ENCODE results near the gene ADORA1.

The ADORA1 gene

DNA sequence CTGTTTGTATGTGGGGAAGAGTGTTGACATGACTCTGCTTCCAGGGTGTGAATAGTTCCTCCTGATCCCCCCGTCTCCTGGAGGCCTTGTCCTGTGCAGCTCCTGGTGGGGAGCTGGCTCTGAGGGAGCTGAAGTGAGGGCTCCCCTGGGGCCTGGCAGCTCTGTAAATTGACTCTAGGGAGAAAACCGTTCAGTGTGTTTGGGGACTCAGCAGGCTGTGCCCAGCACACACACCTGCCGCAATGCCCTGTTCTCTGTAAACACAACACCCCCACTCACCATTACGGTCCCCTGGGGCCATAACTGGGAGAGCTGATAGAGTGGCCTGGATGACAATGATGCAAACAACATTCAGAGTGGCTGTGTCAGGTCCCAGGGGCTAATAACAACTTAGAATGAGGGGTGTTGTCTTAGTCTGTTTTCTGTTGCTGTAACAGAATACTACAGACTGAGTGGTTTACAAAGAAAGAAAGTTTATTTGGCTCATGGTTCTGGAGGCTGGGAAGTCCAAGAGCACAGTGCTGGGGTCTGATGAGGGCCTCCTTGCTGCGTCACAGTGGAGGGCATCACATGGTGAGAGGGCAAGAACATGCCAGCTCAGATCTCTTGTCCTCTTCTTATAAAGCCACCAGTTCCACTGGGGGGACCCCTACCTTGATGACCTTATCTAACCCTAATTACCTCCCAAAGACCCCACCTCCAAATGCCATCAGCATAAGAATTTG, 15.3 kb downstream of the ADORA1 start:
- no peak for DNase-seq

DNA sequence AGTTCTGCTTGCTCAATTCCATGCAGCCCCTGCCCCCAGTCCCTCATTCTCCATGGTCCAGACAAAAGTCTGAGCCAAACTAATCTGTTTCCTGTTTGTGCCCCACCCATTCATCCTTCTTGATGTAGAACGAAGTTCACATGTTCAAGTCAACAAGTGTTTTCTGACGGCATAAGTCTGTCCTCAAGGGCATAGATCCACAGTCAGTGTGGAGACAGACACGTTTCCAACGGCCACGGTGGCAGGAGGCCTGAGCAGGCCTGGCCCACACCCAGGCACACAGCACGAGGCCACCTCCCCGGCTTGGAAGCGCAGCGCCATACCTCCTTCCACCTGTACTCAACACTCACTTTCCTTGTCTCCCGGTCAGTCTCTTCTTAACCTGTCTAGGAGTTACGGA, 16.1 kb downstream of the ADORA1 start:
- DNase-seq, result no peak

DNA sequence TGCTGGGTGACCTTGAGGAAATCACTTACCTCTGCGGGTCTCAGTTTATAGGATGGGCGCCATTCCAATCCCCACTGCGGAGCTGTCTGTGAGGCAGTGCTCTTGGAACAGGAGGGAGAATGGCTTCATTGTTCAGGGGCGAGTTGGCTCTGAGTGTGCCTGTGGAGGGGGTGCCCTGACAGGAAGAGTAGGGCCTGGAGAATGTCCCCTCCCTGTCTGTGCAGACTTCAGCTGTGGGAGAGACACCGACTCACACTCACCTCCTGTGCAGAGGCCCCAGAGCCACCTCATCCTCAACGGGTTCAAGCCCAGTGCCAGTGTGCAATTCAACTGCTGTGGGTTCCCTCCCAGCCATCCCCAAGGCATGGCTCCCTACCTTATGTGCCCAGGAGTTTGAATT, 17.1 kb downstream of the ADORA1 start:
- no peak for DNase-seq

DNA sequence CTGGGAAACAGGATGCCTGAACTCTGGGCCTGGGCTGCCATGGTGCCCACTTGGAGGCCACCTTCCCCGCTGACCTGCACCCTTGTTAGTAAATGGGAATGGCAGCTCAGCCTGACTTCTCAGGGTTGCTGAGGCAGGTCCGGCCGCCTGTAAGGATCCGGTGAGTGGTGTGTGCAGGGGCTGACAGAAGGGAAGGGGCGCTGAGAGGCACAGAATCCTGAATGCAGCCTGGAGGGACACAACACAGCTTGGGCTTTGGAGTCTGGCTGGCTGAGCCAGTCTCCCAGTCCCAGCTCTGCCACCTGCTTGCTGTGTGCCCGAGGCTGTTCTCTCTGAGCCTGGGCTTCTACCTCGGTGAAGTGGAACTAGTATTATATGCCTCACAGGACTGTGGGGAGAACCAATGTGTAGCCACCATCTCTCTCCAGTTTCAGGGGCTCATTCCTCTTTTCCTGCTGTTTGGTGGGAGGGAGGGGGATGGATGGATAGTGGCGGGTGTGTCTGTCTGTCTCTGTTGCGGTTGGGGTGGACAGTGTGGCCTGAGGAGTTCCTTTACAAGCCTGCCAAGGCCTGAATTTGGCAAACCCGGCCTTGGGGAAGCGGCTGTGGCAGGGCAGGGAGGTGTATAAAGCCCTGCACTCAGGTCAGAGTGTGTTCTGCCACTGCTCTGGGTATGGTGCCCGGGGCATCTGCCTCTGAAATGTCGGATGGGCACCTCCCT, 18.0 kb downstream of the ADORA1 start:
- DNase-seq, result no peak

DNA sequence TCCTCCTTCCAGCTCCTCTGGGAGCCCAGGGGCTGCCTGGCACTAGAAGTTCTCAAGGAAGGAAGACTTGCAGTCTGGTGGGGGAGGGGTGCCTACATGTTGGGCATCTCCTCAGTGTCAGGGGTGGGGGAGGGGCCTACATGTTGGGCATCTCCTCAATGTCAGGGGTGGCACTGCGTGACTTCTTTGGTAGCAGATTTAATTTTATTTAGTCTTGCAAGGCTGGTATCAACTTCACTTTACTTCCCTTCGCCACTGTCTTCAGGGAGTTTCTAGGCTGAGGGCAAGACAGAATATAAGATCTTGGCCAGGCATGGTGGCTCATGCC, 18.5 kb downstream of the ADORA1 start:
- no peak for DNase-seq

DNA sequence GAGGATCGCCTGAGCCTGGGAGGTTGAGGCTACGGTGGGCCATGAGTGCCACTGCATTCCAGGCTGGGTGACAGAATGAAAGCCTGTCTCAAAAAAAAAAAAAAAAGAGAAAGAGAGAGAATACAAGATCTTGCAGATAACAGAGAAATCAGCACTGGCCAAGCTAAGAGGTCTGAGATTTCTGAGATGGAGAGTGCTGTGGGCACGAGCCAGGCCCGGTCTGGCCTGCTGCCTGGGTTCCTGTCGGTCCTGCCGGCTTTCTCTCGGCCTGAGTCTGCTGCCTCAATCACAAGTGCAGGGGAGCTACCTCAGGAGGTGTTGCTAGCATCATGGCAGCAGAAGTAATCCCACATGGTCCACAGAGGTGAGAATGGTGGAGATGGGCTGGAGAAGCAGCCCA, 19.0 kb downstream of the ADORA1 start:
- no peak for DNase-seq

DNA sequence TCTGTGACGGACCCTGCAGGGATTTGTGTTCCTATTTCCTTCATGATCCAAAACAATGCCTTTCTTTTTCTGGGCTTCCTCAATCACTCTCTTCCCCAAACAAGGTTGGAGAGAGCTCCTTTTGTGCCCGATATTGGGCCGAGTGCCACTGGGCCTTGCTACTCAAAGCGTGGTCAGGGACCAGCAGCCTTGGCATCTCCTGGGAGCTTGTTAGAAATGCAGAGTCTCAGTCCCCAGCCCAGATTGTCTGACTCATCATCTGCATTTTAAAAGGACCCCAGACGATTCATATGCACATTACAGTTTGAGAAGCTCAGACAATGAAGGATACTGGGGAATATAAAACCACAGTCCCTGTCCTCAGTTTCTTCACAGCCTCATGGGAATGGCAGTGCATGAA, 19.9 kb downstream of the ADORA1 start:
- DNase-seq, result no peak

DNA sequence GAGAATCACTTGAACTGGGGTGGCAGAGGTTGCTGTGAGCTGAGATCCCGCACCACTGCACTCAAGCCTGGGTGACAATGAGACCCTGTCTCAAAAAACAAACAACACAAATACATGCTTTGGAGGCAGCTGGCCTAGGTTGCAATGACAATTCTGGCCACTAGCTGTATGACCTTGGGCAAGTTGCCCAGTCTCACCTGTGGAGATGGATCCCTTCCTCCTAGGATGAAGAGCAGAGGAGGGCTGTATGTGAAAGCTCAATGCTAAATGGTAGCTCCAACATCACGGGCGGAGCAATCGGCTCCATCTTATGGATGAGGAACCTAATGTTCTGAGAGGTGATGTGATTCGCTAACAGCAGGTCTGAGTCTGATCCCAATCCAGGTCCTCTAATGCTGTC, 20.6 kb downstream of the ADORA1 start:
- DNase-seq, result no peak

DNA sequence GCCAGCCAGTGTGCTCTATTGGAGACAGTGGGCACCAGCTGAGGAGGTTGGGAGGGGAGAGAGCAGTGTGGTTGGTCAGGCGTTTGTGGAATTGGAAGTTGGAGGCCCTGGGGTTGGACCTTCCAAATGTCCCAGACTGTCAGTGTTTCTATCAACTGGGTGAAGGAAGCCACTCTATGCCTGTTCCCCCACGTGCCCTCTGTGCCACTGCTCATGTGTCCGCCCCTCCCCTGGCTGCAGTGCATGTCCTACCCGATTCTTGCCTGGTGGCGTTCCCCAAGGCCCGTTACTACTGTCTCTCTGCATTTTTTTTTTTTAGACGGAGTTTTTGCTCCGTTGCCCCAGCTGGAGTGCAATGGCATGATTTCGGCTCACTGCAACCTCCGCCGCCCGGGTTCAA, 21.1 kb downstream of the ADORA1 start:
- no peak for DNase-seq

DNA sequence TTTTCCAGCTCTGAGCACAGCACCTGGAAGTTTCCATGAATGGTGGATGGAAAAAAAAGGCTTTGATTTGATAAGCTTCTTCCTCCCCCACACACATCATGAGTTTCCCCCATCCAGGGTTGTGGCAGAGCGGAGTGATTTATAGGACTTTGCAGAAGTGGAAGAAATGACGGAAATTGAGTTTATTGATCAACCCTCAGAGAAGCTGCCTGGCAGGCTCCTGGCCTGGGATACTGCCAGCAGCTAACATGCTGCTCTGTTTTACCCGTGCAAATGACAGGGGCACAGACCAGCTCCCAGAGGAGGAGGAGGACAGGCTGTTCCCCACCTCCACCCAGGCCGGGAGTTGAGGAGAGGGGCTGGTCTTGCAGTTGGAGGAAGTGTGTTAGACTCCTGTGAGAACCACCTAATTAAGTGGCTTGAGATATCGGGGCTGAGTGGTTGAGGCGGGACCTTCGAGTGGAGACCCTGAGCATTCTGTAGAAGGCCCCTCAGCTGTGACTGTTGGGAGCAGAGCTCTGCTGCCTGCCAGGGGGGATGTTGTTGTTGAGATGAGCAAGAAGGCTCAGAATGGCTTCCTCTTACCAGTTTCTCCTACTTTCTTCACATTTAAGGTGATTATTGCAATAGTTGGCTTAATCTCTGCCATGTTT, 21.8 kb downstream of the ADORA1 start:
- no peak for DNase-seq

DNA sequence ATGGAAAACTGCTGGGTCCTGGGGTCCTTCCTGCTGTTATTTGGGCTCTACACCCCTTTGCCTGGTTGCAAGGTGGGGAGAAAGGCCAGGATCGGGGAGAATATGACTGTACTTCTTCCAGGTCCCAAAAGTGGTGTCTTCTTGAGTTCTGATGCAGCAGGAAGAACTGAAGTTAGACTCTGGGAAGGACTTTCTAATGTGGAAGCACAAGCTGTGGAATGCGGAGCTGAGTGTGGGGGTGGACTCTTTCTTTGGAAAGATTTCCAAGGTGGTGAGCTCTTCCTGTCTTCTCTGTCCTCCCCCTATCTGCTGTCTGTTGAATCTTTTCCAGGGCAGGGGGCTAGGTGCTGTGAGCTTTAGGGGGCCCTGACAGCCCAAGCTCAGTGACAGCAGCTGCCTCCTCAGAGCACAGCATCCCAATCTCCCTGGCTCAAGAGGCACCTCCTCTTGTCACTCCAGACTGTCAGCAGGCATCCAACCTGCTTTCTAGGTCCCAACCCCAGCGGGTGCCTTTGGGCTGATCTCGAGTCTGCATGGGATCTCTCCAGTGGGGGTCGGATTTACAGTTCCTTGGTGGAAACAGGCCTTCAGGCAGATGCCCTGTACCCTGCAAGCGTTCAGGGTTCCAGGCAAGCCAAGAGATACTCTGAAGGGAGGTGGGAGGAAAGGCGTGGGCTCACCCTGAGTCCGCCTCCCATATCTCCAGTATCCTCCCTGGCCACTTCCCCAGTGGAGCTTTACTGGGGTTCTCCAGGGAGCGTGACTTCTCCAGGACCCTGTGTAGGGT, 23.2 kb downstream of the ADORA1 start:
- no peak for DNase-seq

DNA sequence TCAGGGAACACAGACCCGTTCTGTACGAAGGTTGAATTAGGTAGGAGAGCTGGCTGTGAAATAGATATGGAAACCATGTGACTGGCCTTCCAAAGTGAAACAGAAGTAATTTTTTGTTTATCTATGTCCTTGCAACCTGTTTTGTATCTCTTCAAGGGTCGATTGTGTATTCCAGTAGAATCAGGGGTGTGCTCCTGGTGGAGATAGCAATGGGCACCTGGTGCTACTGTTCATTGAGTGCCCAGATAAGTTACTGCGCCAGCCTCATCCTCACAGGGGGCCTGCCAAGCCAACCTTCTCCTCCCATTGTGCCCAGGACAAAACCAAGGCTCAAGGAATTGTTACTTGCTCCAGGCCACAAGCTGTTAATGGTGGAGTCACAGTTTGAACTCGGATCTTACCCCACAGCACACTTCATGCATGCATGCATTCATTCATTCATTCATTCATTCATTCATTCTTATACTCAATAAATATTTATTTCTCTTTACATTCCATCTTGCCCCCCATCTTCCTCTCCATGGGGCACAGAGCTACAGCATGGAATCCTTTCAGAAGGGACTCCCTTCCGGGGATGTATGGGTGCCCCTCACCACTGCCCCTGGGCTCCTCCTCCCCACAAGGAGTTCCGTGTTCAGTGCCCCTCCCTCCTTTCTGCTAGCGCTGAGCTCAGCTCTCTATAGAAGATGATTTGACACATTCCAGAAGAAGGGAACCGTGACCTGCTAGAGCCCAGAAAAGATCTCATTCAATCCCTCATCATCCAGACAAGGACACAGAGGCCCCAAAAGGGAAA, 24.0 kb downstream of the ADORA1 start:
- no peak for DNase-seq

DNA sequence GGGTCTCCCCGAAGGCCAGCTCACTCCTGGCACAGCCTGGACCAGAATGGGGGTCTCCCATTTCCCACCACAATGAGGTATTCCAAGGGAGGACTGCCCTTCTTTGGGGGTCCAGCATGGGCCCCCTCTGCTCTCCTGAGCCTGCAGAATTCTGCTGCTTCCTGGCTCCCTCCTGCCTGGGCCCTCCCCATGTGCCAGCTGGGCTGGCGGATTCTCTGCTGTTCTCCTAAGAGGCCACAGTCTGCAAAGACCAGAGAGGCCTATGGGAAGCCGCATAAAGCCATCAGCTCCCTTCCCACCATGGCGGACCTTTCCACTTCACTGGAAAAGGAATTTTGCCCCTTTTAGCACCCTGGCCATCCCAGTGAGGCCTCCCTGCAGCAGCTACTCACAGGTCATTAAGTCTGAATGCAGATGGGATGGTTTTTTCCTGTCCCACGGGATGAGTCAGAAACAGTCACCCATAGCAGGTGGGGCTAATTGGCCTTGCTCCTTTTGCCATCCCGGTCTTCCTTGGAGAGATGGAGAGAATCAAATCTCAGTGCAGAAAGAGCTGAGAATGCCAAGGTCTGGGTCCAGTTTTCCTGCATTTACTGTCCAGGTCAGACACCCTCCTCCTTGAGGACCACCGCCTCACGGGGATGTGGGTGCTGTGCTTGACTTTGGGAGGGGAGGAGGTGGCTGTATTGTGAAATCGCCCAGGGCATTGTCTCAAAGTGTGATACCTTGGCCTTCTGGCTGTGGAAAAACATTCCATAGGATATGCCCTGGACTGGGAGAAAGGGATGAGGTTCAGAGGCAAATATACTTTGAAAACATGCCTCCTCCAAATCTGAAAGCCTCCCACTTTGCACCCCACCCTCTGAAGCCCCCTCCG, 24.9 kb downstream of the ADORA1 start:
- no peak for DNase-seq

DNA sequence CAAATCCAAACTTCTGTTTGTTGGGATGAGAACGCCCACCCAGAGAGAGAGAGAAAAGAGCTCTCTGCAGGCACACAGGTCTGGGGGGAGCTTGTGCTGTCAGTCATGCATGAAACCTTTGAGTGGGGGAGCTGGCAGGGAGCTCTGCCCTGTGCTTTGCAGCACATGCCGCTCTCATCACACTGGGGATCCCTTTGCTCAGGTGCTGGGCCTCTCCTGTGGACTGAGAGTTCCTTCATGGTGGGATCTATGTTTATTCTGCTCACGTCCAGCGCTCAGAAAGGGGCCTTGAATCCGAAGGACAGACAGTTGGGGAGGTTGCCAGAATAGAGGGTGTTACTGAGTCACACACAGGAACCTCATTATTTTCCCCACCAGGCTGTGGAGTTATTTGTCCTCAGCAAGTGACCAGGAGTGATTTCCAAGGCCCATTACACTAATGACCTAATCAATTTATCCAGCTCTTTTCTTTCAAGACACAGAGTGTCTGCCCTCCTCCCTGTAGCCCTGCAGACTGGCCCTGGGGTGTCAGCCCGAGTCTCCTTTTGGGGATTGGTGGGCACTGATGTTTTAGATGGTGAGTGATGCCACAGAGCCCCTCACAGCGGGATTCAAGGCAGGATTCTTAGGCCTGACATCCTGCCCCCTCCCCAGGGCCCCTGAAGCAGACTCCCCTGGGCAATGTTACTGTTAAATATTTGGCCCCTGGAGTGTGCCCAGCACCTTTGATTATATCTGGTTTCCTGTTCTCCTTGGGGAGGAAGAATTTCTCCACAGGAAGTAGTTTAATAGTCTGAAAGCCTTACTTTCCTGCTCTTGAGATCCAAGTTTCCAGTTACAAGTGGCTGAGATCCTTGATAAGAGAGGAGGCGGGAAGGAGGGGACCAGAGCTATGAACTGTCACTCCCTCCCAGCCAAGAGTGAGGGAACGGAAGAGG, 25.8 kb downstream of the ADORA1 start:
- DNase-seq, result no peak

DNA sequence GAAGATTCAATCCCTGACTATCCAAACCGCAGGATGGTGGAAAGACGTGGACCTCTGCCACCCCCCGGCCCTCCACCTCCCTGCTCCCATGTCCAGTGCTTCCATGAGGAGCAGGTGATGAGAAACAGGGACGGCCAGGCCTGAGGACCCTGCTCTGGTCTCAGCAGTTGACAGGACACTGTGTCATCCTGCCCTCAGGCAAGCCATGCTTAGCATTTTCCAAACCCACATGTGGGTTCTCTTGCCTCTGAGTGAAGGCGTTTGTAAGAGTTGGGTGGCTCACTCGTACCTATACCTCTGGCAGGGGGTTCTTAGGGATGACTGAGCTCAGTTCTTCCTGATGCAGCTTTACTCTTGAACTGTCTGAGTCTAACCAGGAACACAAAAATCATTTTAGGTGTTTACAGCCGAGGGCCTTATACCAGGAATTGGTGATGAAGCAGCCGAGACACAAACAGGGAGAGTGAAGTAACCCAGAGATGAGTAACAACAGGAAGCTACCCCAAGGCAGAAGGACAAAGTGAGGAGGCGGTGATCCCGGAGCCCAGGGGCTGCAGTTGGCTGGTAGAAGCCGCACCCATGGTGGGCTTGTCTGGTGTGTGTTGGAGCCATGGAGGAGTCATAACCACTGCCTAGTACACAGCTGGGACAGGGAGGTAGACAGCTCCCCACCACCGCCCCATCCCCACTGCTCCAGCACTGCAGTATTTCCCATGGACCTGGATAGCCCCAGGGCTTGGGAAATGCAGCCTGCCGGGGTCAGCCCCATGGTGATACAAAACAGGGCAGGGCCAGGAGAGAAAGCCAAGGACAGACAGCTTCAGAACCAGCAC, 26.7 kb downstream of the ADORA1 start:
- DNase-seq, result no peak

DNA sequence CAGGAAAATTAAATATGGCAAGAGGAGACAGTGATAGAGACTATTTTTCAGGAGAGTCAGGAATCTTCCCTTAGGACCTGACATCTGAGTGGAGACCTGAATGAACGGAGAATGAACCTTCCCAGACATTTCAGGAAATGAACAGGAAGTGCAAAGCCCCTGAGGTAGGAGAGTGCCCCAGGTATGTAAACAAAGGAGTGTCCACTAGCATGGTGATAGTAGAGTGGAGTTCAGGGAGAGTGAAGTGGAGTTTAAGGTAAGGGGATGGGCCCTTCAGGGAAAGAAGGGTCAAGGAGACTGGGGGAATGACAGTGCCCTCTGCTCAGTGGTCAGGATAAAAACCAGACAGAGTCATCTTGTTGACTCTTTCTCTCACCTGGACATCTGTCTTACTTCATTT, 28.8 kb downstream of the ADORA1 start:
- DNase-seq, result no peak

DNA sequence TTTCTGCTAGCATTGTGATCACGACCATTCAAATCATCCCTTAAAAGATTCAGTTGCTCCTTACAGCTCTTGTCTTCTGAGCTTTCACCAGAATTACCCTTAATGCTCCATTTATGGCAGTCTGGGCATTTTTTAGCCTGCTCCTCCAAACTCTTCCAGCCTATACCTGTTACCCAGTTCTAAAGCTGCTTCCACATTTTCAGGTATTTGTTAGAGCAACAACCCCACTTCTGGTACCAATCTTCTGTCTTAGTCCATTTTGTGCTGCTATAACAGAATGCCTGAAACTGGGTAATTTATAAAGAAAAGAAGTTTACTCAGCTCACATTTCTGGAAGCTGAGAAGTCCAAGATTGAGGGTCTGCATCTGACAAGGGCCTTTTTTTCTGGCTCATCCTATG, 30.9 kb downstream of the ADORA1 start:
- no peak for DNase-seq

DNA sequence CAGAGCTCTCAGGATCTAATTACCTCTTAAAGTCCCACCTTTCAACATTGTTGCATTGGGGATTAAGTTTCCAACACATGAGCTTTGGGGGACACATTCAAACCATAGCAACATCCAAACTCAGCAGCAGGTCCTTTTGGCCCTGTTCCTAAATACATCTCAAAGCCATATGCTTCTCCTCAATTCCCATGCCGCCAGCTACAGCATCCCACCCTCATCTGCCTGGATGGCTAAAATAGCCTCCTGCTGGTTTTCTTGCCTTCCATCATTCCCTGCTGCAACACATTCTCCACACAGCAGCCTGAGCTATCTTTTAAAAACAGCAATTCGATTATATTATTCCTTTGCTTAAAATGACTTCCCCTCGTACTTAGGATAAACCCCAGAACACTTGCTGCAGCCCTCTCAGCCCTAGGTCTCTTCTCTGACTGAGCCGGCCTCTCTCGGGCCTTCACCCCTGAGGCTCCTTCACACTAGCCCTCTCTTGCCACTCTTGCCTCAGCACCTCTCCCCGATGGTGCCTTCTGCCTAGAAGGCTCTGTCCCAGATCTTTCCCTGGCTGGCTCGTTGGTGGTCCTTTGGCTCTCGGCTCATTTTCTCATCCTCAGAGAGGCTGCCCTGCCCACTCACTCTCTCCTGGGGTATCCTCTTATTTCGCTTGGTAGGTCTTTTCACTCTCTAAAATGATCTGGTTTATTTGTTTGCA, 31.6 kb downstream of the ADORA1 start:
- no peak for DNase-seq

DNA sequence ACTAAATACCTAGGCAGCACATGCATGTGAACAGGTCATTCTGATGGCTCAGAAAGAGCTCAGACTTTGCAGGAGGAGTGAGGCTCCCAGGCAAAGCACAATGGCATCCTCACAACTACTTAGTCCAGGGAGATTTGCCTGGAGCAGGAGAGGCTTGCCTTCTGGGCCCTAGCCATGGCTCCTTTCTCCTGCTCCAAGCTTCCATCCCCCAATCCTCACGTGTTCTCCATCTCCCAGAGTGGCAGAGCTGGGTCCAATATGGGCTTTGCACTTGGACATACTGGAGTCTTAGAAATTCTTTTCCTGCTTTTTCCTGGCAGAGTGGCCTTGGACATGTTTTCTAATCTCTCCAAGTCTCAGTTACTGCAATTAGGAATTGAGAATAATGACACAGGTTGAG, 32.3 kb downstream of the ADORA1 start:
- DNase-seq, result no peak

Data from right forelimb (tissue), 1 donor.